ENCODE measurements around the gene GALNT15. TPM values are rescaled to one million over a fixed set of nuclear protein-coding genes. Genes with fewer than 3 reads are reported as not detected.

The GALNT15 gene
- total RNA-seq, 2 experiments from 2014 or later: not detected

DNA sequence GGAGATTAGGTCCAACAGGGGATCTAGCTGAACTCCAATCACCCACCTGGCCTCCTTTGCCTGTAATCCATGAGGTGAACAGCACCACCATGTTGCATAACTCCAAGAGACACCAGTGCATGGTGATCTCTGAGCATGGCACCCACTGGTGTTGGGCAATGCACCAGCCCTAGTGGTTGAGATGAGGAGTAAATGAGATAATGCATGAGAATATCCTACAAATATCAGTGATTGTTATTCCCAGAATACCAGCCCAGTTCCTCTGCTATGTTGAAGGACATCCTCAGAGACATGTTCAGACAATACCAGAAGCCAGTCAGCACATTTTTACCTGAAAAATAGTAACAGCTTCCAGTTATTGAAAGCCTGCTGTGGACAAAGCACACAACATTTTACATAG is 14.7 kb downstream of the GALNT15 start:
- Mint-ChIP-seq H3K27ac (no peak overlapping the region), H3K4me1 (no peaks in the 10 kb centered on the region), H3K27me3 (no peaks in the 10 kb centered on the region), H3K36me3 (no peaks in the 10 kb centered on the region), H3K4me3 (no peak overlapping the region), H3K9me3 (no peaks in the 10 kb centered on the region)
- no peak for DNase-seq

DNA sequence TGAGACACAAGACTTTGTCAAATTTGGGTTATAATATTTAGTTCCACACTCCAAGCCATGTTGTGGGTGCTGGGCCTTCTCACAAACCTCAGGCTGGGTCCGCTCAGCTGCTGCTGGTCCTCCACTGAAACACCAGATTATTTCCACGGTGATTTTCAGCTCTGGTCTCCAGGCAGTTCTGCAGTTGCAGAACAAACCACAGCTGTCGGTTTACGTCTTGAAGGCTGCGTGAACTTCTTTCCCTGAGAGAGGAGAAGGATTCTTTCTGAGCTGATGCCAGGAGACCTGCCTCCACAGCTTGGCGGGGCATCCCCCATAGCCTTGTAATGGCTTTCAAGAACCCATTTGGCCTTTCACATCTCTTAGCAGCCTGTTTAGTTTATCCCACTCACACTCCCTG is 16.2 kb downstream of the GALNT15 start:
- no peaks in the 10 kb centered on the region for H3K36me3 Mint-ChIP-seq
- no peaks in the 10 kb centered on the region for H3K4me1 Mint-ChIP-seq

DNA sequence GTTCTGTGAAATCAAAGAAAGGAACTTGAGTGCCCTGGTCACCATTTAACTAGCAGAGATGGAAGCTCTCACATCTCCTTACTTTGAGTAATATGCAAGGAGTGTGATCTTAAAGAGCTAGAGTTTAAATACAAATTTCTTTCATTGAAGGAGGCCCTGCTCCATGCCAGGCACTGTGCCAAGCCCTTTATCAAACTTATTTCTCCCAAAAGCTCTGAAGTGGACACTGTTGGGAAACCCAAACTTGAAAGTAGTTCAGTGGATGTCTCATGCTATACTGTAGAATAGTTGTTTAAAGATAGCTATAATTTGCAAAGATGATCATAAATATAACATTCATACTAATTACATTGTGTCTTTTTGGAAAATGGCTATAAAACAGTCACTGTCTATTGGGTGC is 17.1 kb downstream of the GALNT15 start:
- H3K27me3 Mint-ChIP-seq: no peaks in the 10 kb centered on the region
- no peaks in the 10 kb centered on the region for H3K36me3 Mint-ChIP-seq
- H3K9me3 Mint-ChIP-seq: no peaks in the 10 kb centered on the region
- no peak overlapping the region for H3K27ac Mint-ChIP-seq
- DNase-seq: no peak
- H3K4me3 Mint-ChIP-seq: no peak overlapping the region
- H3K4me1 Mint-ChIP-seq: no peaks in the 10 kb centered on the region

More for the DNA sequence above, 16.2 kb downstream of the GALNT15 start:
- H3K4me3 Mint-ChIP-seq: no peak overlapping the region
- no peak overlapping the region for H3K27ac Mint-ChIP-seq
- H3K27me3 Mint-ChIP-seq: no peaks in the 10 kb centered on the region
- no peak for DNase-seq
- H3K9me3 Mint-ChIP-seq: no peaks in the 10 kb centered on the region

DNA sequence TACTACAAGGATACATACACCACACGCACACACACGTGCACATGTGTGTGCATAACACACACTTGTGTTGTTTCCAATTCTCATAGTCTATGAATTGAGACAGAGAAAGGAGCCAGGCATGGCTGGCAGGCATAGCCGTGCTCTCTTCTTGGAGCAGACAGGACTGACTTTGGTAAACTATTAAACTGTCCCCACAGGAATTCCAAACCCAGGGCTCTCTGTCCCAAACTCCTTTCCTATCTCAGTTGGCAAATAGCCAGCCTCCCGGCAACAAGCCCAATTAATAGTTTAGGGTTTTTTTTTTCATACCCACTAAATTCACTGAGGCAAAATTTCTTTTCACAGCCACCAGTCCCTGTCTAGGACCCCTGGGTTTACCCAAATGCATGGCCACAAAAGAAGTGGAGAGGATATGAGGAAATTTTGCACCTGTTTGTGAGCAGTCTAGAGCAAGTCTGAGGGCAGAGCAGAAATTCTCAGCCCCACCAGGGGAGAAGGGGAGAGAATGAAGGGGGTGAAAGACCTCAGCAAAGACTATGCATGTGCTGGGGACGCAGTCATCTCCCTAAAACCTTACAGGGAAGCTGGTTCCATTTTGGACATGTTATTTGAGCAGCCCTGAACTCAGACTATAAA is 17.8 kb downstream of the GALNT15 start:
- H3K27ac Mint-ChIP-seq: no peak overlapping the region
- no peak for DNase-seq
- no peaks in the 10 kb centered on the region for H3K27me3 Mint-ChIP-seq
- H3K9me3 Mint-ChIP-seq: no peaks in the 10 kb centered on the region
- H3K4me3 Mint-ChIP-seq: no peak overlapping the region
- H3K4me1 Mint-ChIP-seq: no peaks in the 10 kb centered on the region
- no peaks in the 10 kb centered on the region for H3K36me3 Mint-ChIP-seq

DNA sequence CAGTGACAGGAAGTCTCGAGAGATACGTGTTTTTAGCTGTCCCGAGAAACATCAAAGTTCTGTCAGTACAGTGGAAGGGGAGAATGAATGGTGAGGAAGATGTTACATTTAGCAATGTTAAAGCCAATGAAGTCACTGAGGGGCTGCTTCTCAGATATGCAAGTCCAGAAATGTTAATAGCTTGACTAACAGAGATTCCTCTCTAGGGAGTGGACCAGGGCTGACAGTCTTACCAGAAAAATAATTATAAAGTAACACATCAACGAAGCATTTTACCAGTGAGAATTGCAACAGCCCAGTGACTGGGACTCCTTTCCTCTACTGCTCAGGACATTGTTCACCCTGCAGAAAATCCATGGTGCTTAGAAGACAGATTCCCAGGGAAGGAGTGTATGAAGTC is 23.9 kb downstream of the GALNT15 start:
- DNase-seq: no peak
- Mint-ChIP-seq H3K9me3 (no peaks in the 10 kb centered on the region), H3K27me3 (peaks cover 3% of the 10 kb centered on the region), H3K4me1 (no peaks in the 10 kb centered on the region), H3K36me3 (no peaks in the 10 kb centered on the region), H3K27ac (no peak overlapping the region), H3K4me3 (no peak overlapping the region)

DNA sequence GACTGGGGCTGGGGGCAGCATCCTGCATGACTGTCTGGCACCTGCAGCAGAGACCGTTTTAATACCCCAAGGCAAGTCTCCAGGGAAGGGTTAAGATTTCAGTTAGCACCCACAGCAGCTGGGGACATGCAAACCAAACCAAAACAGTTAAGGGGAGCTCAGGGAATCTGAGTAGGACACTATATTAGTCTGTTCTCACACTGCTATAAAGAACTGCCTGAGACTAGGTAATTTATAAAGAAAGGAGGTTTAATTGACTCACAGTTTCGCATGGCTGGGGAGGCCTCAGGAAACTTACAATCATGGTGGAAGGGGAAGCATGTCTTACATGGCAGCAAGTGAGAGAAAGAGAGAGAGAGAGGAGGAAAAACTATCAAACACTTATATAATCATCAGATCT is 25.3 kb downstream of the GALNT15 start:
- Mint-ChIP-seq H3K4me1 (no peaks in the 10 kb centered on the region), H3K9me3 (no peaks in the 10 kb centered on the region), H3K36me3 (no peaks in the 10 kb centered on the region), H3K4me3 (no peak overlapping the region), H3K27me3 (peaks cover 12% of the 10 kb centered on the region), H3K27ac (no peak overlapping the region)
- DNase-seq: no peak

DNA sequence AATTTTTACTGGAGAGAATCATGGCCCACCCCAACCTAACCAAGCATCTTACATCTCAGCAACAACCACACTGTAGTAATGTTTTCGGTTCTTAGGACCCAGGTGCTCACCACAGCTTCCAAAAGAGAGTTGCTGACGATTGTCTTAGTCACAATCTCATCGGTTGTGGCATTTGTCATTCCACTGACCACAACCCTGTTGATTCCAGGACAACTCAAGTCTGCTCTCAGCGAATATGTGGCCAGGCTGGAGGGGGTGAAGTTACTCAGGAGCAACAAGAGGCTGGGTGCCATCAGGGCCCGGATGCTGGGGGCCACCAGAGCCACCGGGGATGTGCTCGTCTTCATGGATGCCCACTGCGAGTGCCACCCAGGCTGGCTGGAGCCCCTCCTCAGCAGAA is 25.9 kb downstream of the GALNT15 start:
- Mint-ChIP-seq H3K27ac (no peak overlapping the region), H3K36me3 (no peaks in the 10 kb centered on the region), H3K4me3 (no peak overlapping the region), H3K9me3 (no peaks in the 10 kb centered on the region), H3K4me1 (peaks cover 2% of the 10 kb centered on the region), H3K27me3 (peaks cover 12% of the 10 kb centered on the region)
- DNase-seq: no peak

DNA sequence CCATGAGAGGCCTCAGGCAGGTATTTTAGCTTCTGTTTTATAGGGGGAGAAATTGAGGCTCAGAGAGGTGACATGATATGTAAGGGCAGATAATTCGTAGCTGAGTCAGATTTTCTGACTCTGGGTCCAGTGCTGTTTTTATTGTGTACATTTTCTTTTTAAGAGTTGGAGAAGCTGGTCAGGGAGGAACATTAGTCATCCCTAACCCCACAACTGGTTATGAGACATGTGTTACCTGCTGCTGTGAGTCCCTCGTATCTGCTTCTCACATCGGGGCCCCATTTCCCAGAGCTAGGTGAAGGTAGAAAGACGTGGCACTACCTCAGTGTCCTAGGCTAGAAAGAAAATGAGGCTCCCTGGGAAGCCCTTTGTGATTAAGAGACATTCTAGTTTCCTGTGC is 28.6 kb downstream of the GALNT15 start:
- H3K27me3 Mint-ChIP-seq: peaks cover 12% of the 10 kb centered on the region
- no peaks in the 10 kb centered on the region for H3K9me3 Mint-ChIP-seq
- no peak for DNase-seq
- H3K4me3 Mint-ChIP-seq: no peak overlapping the region
- peaks cover 6% of the 10 kb centered on the region for H3K4me1 Mint-ChIP-seq
- H3K36me3 Mint-ChIP-seq: no peaks in the 10 kb centered on the region
- no peak overlapping the region for H3K27ac Mint-ChIP-seq

DNA sequence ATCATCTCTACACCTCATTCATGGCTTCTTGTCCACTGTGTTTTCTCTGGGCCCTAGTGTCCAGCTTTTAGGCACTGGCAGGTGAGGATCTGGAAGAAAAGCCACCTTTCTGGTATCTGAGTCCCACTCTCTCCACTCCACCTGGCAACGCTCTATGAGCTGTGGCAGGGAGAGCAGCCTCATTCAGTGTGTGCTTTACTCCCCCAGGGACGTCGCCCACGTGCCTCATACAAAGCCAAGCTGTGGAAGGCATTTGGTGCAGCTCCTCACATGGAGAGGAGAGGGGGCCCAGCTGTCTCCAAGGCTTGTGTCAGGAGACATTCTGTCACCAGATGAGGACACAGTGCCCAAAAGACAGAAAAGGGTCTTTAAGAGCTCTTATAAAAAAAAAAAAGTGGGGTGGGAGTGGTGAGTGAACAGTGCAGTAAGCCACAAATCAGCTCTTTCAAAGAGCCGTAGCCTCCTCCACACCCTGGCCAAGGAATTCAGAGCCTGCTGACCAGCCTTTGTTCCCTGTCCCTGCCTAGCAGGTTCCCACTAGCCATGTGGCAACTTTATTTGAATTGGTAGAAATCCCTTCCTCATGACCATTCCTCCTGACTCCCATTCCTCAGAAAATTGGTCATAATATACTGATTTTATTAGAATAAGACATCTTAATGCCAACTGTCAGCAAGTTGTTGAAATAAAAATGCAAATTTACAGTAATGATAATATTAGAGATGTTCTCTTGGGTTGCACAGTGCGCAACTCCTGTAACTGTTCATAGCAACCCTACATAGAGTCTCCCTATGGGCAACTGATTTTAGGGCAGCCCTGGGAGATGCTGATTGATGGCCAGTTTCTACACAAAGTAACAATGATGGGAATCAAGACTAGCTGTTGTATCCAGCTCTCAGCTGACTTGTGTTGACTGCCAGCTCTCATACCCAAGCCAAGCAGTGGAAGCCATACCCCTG is 29.5 kb downstream of the GALNT15 start:
- H3K4me1 Mint-ChIP-seq: peaks cover 6% of the 10 kb centered on the region
- H3K27ac Mint-ChIP-seq: no peak overlapping the region
- H3K4me3 Mint-ChIP-seq: no peak overlapping the region
- no peaks in the 10 kb centered on the region for H3K36me3 Mint-ChIP-seq
- no peaks in the 10 kb centered on the region for H3K9me3 Mint-ChIP-seq
- no peak for DNase-seq
- H3K27me3 Mint-ChIP-seq: peaks cover 12% of the 10 kb centered on the region

DNA sequence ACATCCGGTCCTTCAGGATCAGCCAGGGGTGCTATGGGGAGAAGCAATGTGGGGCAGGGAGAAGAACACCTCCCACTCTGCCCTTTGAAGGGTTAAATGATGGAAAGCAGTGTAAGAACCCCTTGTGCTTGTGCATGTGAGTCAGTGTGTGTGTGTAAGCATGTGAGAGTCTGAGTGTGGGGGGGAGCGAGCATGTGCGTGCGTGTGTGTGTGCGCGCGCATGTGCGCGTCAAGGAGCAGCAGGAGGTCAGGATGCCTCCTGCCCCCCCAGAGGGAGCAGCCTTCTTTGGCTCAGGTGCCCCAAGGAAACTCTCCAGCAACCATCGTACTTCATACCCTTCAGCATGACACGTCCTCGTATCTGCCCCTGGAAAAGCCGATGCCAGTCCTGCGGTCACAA is 30.3 kb downstream of the GALNT15 start:
- Mint-ChIP-seq H3K4me1 (peaks cover 6% of the 10 kb centered on the region), H3K27me3 (peaks cover 12% of the 10 kb centered on the region), H3K27ac (no peak overlapping the region), H3K9me3 (no peaks in the 10 kb centered on the region), H3K4me3 (no peak overlapping the region), H3K36me3 (no peaks in the 10 kb centered on the region)
- no peak for DNase-seq

DNA sequence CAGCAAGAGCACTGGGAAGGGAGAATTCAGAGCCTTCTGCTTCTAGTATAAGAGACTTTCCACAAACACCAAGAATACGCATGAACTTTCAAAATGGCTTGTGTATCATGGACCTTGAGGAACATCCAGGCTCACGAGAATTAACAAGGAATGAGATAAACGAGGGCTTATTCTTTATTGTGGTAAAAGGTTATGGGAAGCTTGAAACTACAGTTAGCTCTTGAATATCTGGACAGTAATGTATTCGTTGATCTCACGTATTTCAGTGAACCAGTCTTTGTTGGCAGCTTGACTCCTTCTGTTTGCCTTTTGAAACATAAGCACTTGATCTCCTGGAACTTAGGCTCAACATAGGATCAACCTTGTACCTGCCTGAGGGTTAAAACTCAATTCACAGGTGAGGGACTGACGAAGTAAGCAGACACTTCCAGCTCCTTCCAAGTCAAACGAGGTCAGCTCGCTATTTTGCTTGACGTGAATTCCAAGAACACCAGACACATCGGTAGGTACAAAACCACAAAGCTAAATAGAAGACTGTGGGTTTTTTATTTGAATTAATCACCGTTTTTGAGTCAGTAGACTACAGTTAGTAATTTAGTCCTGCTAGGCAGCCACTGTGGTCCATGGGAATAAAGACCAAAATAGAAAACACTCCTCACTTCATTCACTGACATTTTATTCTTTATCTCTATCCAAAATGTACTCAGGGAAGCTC is 30.8 kb downstream of the GALNT15 start:
- Mint-ChIP-seq H3K4me3 (no peak overlapping the region), H3K4me1 (peaks cover 6% of the 10 kb centered on the region), H3K9me3 (no peaks in the 10 kb centered on the region)

DNA sequence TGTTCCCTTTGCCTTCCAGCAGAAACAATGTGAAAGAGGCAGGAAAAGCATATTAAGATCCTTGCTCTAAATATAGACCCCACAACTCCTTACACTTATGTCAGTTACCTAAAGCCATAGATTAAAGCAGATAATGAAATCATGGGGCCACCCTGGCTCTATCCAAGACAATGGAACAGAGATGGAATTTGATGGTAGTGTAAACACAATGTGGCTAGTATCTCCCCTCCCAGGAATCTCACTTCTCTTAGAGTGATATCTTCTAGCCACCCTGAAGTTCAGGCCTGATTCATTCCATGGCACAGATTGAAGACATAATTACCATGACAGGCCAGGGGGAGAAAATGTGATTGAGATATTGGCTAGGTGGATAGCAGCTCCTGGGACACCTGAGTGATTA is 32.6 kb downstream of the GALNT15 start:
- peaks cover 10% of the 10 kb centered on the region for H3K27me3 Mint-ChIP-seq
- no peaks in the 10 kb centered on the region for H3K36me3 Mint-ChIP-seq
- peaks cover 7% of the 10 kb centered on the region for H3K4me1 Mint-ChIP-seq
- H3K4me3 Mint-ChIP-seq: no peak overlapping the region
- H3K27ac Mint-ChIP-seq: no peak overlapping the region
- no peak for DNase-seq
- no peaks in the 10 kb centered on the region for H3K9me3 Mint-ChIP-seq

More for the DNA sequence above, 30.8 kb downstream of the GALNT15 start:
- no peak for DNase-seq
- no peaks in the 10 kb centered on the region for H3K36me3 Mint-ChIP-seq
- H3K27ac Mint-ChIP-seq: no peak overlapping the region
- peaks cover 12% of the 10 kb centered on the region for H3K27me3 Mint-ChIP-seq

DNA sequence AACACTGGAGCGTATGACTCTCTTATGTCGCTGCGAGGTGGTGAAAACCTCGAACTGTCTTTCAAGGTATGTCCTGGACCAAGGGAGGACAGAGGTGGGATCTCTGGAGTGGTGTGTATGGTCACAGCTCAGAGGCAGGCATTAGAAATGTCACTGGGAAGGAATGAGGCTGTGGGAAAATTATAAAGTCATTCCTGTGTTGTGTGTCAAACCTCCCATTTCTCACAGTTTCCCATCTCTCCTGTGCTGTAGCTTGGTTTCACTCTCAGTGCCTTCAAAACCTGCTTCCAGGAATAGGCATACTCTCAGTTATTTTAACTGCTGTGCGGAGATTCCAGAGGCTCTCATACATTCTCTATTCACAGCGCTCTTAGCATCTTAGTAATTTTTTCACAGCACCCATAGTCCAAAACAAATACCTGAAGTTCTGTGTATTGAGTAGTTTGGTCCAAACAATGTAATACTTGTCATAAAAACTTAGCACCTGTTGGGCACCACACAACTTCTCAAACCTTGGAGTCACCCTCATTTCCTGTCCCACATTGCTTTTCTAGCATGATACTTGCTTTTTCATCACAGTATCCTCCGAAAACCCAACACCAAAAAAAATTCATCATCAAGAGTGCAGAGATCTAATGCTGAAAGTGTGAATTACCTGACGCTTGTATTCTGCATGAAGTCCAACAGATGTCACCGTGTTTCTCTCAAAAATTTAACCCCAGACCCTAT is 36.9 kb downstream of the GALNT15 start:
- Mint-ChIP-seq H3K4me3 (no peak overlapping the region), H3K36me3 (no peaks in the 10 kb centered on the region), H3K4me1 (peaks cover 2% of the 10 kb centered on the region), H3K27ac (no peak overlapping the region), H3K27me3 (no peaks in the 10 kb centered on the region), H3K9me3 (no peaks in the 10 kb centered on the region)
- no peak for DNase-seq

DNA sequence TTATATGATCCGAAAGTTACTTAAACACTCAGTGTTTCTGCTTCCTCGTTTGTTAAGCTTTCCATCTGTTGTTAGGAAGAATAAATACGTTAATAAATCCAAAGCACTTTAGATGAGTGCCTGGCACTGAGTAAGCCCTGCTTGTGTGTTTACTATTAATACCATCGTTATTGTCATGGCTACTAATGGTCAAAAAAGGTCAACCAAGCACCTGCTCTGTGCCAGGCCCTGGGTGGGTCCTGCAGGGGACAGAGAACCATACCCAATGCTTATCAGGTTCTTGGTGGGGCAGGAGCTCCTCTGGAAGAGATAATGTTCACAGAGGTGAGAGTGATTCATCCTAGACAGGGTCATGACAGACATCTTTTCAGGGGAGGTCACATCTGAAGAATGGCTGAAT is 39.9 kb downstream of the GALNT15 start:
- Mint-ChIP-seq H3K4me3 (no peak overlapping the region), H3K9me3 (no peaks in the 10 kb centered on the region), H3K27ac (no peak overlapping the region), H3K27me3 (no peaks in the 10 kb centered on the region), H3K36me3 (no peaks in the 10 kb centered on the region), H3K4me1 (peaks cover 2% of the 10 kb centered on the region)
- no peak for DNase-seq
